ENCODE data around the gene CAMK2A.

CAMK2A gene

GRCh38 chr5:150289551-150290390, at the start of gene CAMK2A:
CAMK2A (minus strand) TSS chr5:150289773; CDS start chr5:150289625, 148 bp downstream.
- H3K27ac Mint-ChIP-seq: no peak within 1 kb of the TSS
- H3K36me3 Mint-ChIP-seq (ENCODE audit: low read depth): no peaks in the 10 kb centered on the region
- no peaks in the 10 kb centered on the region for H3K9me3 Mint-ChIP-seq
- H3K4me3 Mint-ChIP-seq: no peak within 1 kb of the TSS
- H3K27me3 Mint-ChIP-seq: peaks cover 2% of the 10 kb centered on the region
- no peaks in the 10 kb centered on the region for H3K4me1 Mint-ChIP-seq (ENCODE audit: low read depth)
- DNase-seq: no peak

- Mint-ChIP-seq H3K9me3 (no peaks in the 10 kb centered on the region), H3K4me1 (ENCODE audit: low read depth) (peaks cover 5% of the 10 kb centered on the region)
Observed at GRCh38 chr5:150339165-150339564, 49.6 kb upstream of the CAMK2A start.

GRCh38 chr5:150338546-150338945, 49.0 kb upstream of the CAMK2A start:
- H3K27ac Mint-ChIP-seq: no peak overlapping the region
- no peak overlapping the region for H3K4me3 Mint-ChIP-seq
- peaks cover 5% of the 10 kb centered on the region for H3K4me1 Mint-ChIP-seq (ENCODE audit: low read depth)
- no peak for DNase-seq
- H3K9me3 Mint-ChIP-seq: no peaks in the 10 kb centered on the region
- H3K36me3 Mint-ChIP-seq (ENCODE audit: low read depth): no peaks in the 10 kb centered on the region
- no peaks in the 10 kb centered on the region for H3K27me3 Mint-ChIP-seq

More at GRCh38 chr5:150339165-150339564, 49.6 kb upstream of the CAMK2A start:
- DNase-seq: no peak
- Mint-ChIP-seq H3K4me3 (no peak overlapping the region), H3K27me3 (no peaks in the 10 kb centered on the region), H3K27ac (no peak overlapping the region), H3K36me3 (ENCODE audit: low read depth) (no peaks in the 10 kb centered on the region)

- H3K4me3 Mint-ChIP-seq: no peak overlapping the region
- no peaks in the 10 kb centered on the region for H3K36me3 Mint-ChIP-seq (ENCODE audit: low read depth)
- H3K4me1 Mint-ChIP-seq (ENCODE audit: low read depth): peaks cover under 1% of the 10 kb centered on the region
- H3K9me3 Mint-ChIP-seq: no peaks in the 10 kb centered on the region
- DNase-seq: no peak
- no peaks in the 10 kb centered on the region for H3K27me3 Mint-ChIP-seq
- H3K27ac Mint-ChIP-seq: no peak overlapping the region
Observed at GRCh38 chr5:150335778-150336177, 46.2 kb upstream of the CAMK2A start.

- no peaks in the 10 kb centered on the region for H3K36me3 Mint-ChIP-seq (ENCODE audit: low read depth)
- no peak for DNase-seq
Observed at GRCh38 chr5:150333400-150333799, 43.8 kb upstream of the CAMK2A start.

GRCh38 chr5:150329881-150330876, 40.6 kb upstream of the CAMK2A start:
- Mint-ChIP-seq H3K4me3 (no peak overlapping the region), H3K27me3 (peaks cover 3% of the 10 kb centered on the region), H3K9me3 (no peaks in the 10 kb centered on the region), H3K4me1 (ENCODE audit: low read depth) (no peaks in the 10 kb centered on the region), H3K27ac (no peak overlapping the region), H3K36me3 (ENCODE audit: low read depth) (no peaks in the 10 kb centered on the region)
- DNase-seq: no peak

More at GRCh38 chr5:150333400-150333799, 43.8 kb upstream of the CAMK2A start:
- Mint-ChIP-seq H3K4me3 (no peak overlapping the region), H3K4me1 (ENCODE audit: low read depth) (no peaks in the 10 kb centered on the region), H3K27me3 (no peaks in the 10 kb centered on the region), H3K27ac (no peak overlapping the region), H3K9me3 (no peaks in the 10 kb centered on the region)

GRCh38 chr5:150329038-150329437, 39.5 kb upstream of the CAMK2A start:
- Mint-ChIP-seq H3K36me3 (ENCODE audit: low read depth) (no peaks in the 10 kb centered on the region), H3K27ac (no peak overlapping the region), H3K4me1 (ENCODE audit: low read depth) (no peaks in the 10 kb centered on the region), H3K4me3 (no peak overlapping the region), H3K9me3 (no peaks in the 10 kb centered on the region), H3K27me3 (peaks cover 3% of the 10 kb centered on the region)
- DNase-seq: no peak

- no peaks in the 10 kb centered on the region for H3K9me3 Mint-ChIP-seq
- H3K27me3 Mint-ChIP-seq: peaks cover 3% of the 10 kb centered on the region
- no peak overlapping the region for H3K27ac Mint-ChIP-seq
- H3K36me3 Mint-ChIP-seq (ENCODE audit: low read depth): no peaks in the 10 kb centered on the region
- DNase-seq: no peak
- H3K4me1 Mint-ChIP-seq (ENCODE audit: low read depth): no peaks in the 10 kb centered on the region
- no peak overlapping the region for H3K4me3 Mint-ChIP-seq
Observed at GRCh38 chr5:150328515-150328914, 38.9 kb upstream of the CAMK2A start.

GRCh38 chr5:150327139-150327538, 37.6 kb upstream of the CAMK2A start:
- Mint-ChIP-seq H3K27me3 (peaks cover 3% of the 10 kb centered on the region), H3K4me3 (no peak overlapping the region), H3K4me1 (ENCODE audit: low read depth) (no peaks in the 10 kb centered on the region), H3K36me3 (ENCODE audit: low read depth) (no peaks in the 10 kb centered on the region), H3K9me3 (no peaks in the 10 kb centered on the region), H3K27ac (no peak overlapping the region)
- DNase-seq: no peak

GRCh38 chr5:150326707-150327106, 37.1 kb upstream of the CAMK2A start:
- DNase-seq: no peak
- Mint-ChIP-seq H3K4me3 (no peak overlapping the region), H3K36me3 (ENCODE audit: low read depth) (no peaks in the 10 kb centered on the region), H3K9me3 (no peaks in the 10 kb centered on the region), H3K4me1 (ENCODE audit: low read depth) (peaks cover 1% of the 10 kb centered on the region), H3K27ac (no peak overlapping the region), H3K27me3 (peaks cover 3% of the 10 kb centered on the region)

GRCh38 chr5:150325426-150325825, 35.9 kb upstream of the CAMK2A start:
- no peak overlapping the region for H3K4me3 Mint-ChIP-seq
- H3K36me3 Mint-ChIP-seq (ENCODE audit: low read depth): no peaks in the 10 kb centered on the region
- no peak overlapping the region for H3K27ac Mint-ChIP-seq
- peaks cover 3% of the 10 kb centered on the region for H3K27me3 Mint-ChIP-seq
- no peak for DNase-seq
- peaks cover 1% of the 10 kb centered on the region for H3K4me1 Mint-ChIP-seq (ENCODE audit: low read depth)
- H3K9me3 Mint-ChIP-seq: no peaks in the 10 kb centered on the region

GRCh38 chr5:150323819-150324218, 34.2 kb upstream of the CAMK2A start:
- DNase-seq: no peak
- Mint-ChIP-seq H3K9me3 (no peaks in the 10 kb centered on the region), H3K36me3 (ENCODE audit: low read depth) (no peaks in the 10 kb centered on the region), H3K27me3 (peaks cover 3% of the 10 kb centered on the region), H3K27ac (no peak overlapping the region), H3K4me1 (ENCODE audit: low read depth) (peaks cover 1% of the 10 kb centered on the region), H3K4me3 (no peak overlapping the region)

- Mint-ChIP-seq H3K27ac (no peak overlapping the region), H3K27me3 (peaks cover 3% of the 10 kb centered on the region), H3K4me3 (no peak overlapping the region), H3K36me3 (ENCODE audit: low read depth) (no peaks in the 10 kb centered on the region), H3K9me3 (no peaks in the 10 kb centered on the region), H3K4me1 (ENCODE audit: low read depth) (peaks cover 1% of the 10 kb centered on the region)
- DNase-seq: no peak
Observed at GRCh38 chr5:150323092-150323491, 33.5 kb upstream of the CAMK2A start.

GRCh38 chr5:150322202-150322601, 32.6 kb upstream of the CAMK2A start:
- peaks cover 1% of the 10 kb centered on the region for H3K4me1 Mint-ChIP-seq (ENCODE audit: low read depth)
- H3K9me3 Mint-ChIP-seq: no peaks in the 10 kb centered on the region
- no peak for DNase-seq

More at GRCh38 chr5:150322202-150322601, 32.6 kb upstream of the CAMK2A start:
- no peaks in the 10 kb centered on the region for H3K36me3 Mint-ChIP-seq (ENCODE audit: low read depth)
- no peak overlapping the region for H3K27ac Mint-ChIP-seq
- H3K4me3 Mint-ChIP-seq: no peak overlapping the region
- H3K27me3 Mint-ChIP-seq: peaks cover 3% of the 10 kb centered on the region

Measured in activated T-cell treated with anti-CD3 and anti-CD28 coated beads, Interleukin-2, amount 50 U/mL, for 24 hours (primary cell).